ENCODE data around the gene JTB.

GRCh38 chr1:153985341-153985912 is 8.0 kb upstream of the JTB start:
- TF ChIP-seq CTCF (IDR thresholded peaks at IDR 0.05; ENCODE audit: borderline replicate concordance, extremely low read depth, low read length, poor library complexity, severe bottlenecking) (no peak), EZH2 (IDR thresholded peaks at IDR 0.05; ENCODE audit: borderline replicate concordance, low read depth, low read length, severe bottlenecking) (no peak)
